ENCODE measurements around the gene ATP8A2.

DNA sequence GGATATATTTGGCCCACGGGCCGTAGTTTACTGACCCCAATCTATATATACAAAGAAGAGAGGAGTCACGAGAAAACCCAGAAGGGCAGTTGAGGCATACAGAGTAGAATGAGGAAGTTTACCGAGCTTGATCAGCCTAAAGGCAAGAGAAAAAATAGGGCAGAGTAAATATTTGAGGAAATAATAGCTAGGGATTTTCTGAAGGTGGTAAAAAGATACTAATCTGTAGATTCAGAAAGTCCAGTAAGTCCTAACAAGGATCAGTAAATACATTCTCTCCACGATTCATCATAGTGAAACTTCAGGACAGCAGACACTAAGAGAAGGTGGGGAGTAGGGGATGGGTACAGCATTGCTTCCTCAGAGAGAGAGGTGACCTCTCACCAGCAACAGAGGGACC is 248.1 kb downstream of the ATP8A2 start:
- TF ChIP-seq, protein P1, sequence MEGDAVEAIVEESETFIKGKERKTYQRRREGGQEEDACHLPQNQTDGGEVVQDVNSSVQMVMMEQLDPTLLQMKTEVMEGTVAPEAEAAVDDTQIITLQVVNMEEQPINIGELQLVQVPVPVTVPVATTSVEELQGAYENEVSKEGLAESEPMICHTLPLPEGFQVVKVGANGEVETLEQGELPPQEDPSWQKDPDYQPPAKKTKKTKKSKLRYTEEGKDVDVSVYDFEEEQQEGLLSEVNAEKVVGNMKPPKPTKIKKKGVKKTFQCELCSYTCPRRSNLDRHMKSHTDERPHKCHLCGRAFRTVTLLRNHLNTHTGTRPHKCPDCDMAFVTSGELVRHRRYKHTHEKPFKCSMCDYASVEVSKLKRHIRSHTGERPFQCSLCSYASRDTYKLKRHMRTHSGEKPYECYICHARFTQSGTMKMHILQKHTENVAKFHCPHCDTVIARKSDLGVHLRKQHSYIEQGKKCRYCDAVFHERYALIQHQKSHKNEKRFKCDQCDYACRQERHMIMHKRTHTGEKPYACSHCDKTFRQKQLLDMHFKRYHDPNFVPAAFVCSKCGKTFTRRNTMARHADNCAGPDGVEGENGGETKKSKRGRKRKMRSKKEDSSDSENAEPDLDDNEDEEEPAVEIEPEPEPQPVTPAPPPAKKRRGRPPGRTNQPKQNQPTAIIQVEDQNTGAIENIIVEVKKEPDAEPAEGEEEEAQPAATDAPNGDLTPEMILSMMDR (IDR thresholded peaks at IDR 0.05; ENCODE audit: poor library complexity, severe bottlenecking): no peak
- TF ChIP-seq SMC3 (conservative IDR thresholded peaks at IDR 0.05; ENCODE audit: poor library complexity) (no peak), MXI1 (conservative IDR thresholded peaks at IDR 0.05; ENCODE audit: poor library complexity, severe bottlenecking) (no peak), RAD21 (conservative IDR thresholded peaks at IDR 0.05) (no peak), EZH2 (IDR thresholded peaks at IDR 0.05; ENCODE audit: borderline replicate concordance, insufficient read depth, low read length, poor library complexity, severe bottlenecking) (no peak), EP300 (conservative IDR thresholded peaks at IDR 0.05; ENCODE audit: poor library complexity, severe bottlenecking) (no peak), POLR2AphosphoS5 (IDR thresholded peaks at IDR 0.05) (no peak)
- TF ChIP-seq, protein P2, sequence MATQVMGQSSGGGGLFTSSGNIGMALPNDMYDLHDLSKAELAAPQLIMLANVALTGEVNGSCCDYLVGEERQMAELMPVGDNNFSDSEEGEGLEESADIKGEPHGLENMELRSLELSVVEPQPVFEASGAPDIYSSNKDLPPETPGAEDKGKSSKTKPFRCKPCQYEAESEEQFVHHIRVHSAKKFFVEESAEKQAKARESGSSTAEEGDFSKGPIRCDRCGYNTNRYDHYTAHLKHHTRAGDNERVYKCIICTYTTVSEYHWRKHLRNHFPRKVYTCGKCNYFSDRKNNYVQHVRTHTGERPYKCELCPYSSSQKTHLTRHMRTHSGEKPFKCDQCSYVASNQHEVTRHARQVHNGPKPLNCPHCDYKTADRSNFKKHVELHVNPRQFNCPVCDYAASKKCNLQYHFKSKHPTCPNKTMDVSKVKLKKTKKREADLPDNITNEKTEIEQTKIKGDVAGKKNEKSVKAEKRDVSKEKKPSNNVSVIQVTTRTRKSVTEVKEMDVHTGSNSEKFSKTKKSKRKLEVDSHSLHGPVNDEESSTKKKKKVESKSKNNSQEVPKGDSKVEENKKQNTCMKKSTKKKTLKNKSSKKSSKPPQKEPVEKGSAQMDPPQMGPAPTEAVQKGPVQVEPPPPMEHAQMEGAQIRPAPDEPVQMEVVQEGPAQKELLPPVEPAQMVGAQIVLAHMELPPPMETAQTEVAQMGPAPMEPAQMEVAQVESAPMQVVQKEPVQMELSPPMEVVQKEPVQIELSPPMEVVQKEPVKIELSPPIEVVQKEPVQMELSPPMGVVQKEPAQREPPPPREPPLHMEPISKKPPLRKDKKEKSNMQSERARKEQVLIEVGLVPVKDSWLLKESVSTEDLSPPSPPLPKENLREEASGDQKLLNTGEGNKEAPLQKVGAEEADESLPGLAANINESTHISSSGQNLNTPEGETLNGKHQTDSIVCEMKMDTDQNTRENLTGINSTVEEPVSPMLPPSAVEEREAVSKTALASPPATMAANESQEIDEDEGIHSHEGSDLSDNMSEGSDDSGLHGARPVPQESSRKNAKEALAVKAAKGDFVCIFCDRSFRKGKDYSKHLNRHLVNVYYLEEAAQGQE (IDR thresholded peaks at IDR 0.05; ENCODE audit: borderline replicate concordance): no peak
